Measurements from ENCODE around the gene ACVR1B. TPM values are rescaled to one million over a fixed set of nuclear protein-coding genes. Genes with fewer than 3 reads are reported as not detected.

Gene ACVR1B
- total RNA-seq, 3 donors from 2014 or later (not counting 1 experiment from before 2014, with no cell fraction given): 5.9 to 9.6 (median 6.6) TPM

DNA sequence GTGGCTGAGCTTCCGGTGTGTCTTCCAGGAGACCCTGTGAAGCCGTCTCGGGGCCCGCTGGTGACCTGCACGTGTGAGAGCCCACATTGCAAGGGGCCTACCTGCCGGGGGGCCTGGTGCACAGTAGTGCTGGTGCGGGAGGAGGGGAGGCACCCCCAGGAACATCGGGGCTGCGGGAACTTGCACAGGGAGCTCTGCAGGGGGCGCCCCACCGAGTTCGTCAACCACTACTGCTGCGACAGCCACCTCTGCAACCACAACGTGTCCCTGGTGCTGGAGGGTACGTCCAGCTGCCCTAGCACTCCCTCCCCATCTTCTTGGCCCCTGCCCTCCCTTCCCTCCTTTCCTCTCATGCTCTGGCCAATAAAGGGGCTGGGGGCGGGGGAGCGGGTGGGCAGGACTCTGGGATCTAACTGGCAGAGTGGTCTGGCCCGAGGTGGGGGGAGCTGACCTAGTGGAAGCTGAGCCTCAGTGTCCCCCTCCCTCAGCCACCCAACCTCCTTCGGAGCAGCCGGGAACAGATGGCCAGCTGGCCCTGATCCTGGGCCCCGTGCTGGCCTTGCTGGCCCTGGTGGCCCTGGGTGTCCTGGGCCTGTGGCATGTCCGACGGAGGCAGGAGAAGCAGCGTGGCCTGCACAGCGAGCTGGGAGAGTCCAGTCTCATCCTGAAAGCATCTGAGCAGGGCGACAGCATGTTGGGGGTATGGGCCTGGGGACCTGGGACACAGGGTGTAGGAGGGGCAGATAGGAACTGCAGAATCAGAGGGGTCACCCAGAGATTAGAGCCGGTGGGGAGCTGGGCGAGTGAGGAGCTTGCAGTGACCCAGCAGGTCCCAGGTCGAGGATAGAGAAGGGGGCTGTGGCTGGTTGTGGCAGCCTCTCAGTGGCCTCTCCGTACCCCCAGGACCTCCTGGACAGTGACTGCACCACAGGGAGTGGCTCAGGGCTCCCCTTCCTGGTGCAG is 38.1 kb upstream of the ACVR1B start:
- no peaks in the 10 kb centered on the region for H3K9me3 ChIP-seq (ENCODE audit: control insufficient read depth, insufficient read depth, low read length)
- ATAC-seq: no peak
- DNase-seq: no peak
- H3K4me3 ChIP-seq (ENCODE audit: low read length): no peak overlapping the region
- 90% methylated on average over 30 of the region's 30 CpGs for WGBS (ENCODE audit: insufficient coverage)
- H3K27ac ChIP-seq (ENCODE audit: low read length): no peak overlapping the region
- H3K27me3 ChIP-seq (ENCODE audit: control insufficient read depth, insufficient read depth, low read length): peaks cover under 1% of the 10 kb centered on the region
- Mint-ChIP-seq H3K4me1 (no peaks in the 10 kb centered on the region), H3K36me3 (no peaks in the 10 kb centered on the region), H3K27ac (no peak overlapping the region), H3K4me3 (no peak overlapping the region), H3K27me3 (ENCODE audit: low read depth in 2 of 2) (peaks cover 6 to 17% of the 10 kb centered on the region in 2 donors), H3K9me3 (no peaks in the 10 kb centered on the region)
- peaks cover 9% of the 10 kb centered on the region for H3K4me1 ChIP-seq (ENCODE audit: control insufficient read depth, insufficient read depth, low read length)
- TF ChIP-seq, protein P1, sequence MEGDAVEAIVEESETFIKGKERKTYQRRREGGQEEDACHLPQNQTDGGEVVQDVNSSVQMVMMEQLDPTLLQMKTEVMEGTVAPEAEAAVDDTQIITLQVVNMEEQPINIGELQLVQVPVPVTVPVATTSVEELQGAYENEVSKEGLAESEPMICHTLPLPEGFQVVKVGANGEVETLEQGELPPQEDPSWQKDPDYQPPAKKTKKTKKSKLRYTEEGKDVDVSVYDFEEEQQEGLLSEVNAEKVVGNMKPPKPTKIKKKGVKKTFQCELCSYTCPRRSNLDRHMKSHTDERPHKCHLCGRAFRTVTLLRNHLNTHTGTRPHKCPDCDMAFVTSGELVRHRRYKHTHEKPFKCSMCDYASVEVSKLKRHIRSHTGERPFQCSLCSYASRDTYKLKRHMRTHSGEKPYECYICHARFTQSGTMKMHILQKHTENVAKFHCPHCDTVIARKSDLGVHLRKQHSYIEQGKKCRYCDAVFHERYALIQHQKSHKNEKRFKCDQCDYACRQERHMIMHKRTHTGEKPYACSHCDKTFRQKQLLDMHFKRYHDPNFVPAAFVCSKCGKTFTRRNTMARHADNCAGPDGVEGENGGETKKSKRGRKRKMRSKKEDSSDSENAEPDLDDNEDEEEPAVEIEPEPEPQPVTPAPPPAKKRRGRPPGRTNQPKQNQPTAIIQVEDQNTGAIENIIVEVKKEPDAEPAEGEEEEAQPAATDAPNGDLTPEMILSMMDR (IDR thresholded peaks at IDR 0.05): no peak
- no peaks in the 10 kb centered on the region for H3K36me3 ChIP-seq (ENCODE audit: control insufficient read depth, insufficient read depth, low read length)
- intact Hi-C loops (cut with micrococcal nuclease): no loop called here

DNA sequence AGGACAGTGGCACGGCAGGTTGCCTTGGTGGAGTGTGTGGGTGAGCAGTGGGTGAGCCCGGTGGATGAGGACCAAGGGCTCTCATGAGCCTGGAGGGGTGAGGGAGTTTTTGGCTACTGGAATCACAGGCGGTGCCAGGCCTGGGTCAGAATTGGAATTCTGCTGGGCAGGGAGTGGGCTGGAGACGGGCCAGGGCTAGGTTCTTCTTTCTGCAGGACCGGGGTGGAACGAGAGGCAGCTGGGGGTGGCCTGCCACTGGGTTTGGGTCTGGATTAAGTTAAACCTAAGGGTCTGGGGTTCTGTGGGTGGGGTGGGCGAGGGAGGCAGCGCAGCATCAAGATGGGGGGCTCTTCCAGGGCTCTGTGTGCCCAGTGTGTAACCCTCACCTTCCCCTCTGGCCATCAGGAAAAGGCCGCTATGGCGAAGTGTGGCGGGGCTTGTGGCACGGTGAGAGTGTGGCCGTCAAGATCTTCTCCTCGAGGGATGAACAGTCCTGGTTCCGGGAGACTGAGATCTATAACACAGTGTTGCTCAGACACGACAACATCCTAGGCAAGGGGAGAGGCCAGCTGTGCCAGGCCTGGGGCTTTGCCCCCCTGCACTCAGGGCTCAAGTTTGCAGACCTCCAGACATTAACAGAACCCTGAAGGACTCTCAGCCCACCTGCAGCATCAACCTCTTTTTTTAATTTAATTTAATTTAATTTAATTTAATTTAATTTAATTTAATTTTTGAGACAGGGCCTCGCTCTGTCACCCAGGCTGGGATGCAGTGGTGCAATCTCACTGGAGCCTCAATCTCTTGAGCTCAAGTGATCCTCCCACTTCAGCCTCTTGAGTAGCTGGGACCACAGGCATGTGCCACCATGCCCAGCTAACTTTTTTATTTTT is 37.2 kb upstream of the ACVR1B start:
- TF ChIP-seq, protein P1 (IDR thresholded peaks at IDR 0.05): no peak
- Histone ChIP-seq H3K4me3 (ENCODE audit: low read length) (no peak overlapping the region), H3K27me3 (ENCODE audit: control insufficient read depth, insufficient read depth, low read length) (no peaks in the 10 kb centered on the region), H3K9me3 (ENCODE audit: control insufficient read depth, insufficient read depth, low read length) (no peaks in the 10 kb centered on the region), H3K27ac (ENCODE audit: low read length) (no peak overlapping the region), H3K4me1 (ENCODE audit: control insufficient read depth, insufficient read depth, low read length) (peaks cover 9% of the 10 kb centered on the region), H3K36me3 (ENCODE audit: control insufficient read depth, insufficient read depth, low read length) (no peaks in the 10 kb centered on the region)
- no peak overlapping the region for H3K27ac Mint-ChIP-seq
- intact Hi-C loops (cut with micrococcal nuclease): no loop called here
- no peak for ATAC-seq
- DNase-seq: no peak
- H3K27me3 Mint-ChIP-seq (ENCODE audit: low read depth in 2 of 2): peaks cover 0 to 11% of the 10 kb centered on the region in 2 donors
- no peak overlapping the region for H3K4me3 Mint-ChIP-seq
- 90% methylated on average over 17 of the region's 17 CpGs for WGBS (ENCODE audit: insufficient coverage)
- no peaks in the 10 kb centered on the region for H3K4me1 Mint-ChIP-seq
- no peaks in the 10 kb centered on the region for H3K9me3 Mint-ChIP-seq
- H3K36me3 Mint-ChIP-seq: no peaks in the 10 kb centered on the region

DNA sequence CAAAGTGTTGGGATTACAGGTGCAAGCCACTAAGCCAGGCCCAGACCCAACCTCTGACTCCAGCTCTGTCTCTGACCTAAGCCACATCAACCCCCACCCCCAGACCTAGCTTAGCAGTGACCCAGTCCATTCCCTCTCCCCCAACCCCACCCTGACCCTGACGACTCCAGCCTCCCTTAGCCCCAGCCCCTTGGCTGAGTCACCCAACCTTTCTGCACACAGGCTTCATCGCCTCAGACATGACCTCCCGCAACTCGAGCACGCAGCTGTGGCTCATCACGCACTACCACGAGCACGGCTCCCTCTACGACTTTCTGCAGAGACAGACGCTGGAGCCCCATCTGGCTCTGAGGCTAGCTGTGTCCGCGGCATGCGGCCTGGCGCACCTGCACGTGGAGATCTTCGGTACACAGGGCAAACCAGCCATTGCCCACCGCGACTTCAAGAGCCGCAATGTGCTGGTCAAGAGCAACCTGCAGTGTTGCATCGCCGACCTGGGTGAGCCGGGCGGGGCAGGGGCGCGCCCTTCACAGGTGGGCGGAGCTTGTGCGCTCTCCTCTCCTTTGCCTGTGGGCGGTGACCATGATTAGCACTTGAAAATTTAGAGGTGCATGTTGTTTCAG is 36.4 kb upstream of the ACVR1B start:
- TF ChIP-seq, protein P1 (IDR thresholded peaks at IDR 0.05): no peak
- H3K36me3 Mint-ChIP-seq: no peaks in the 10 kb centered on the region
- WGBS (ENCODE audit: insufficient coverage): 94% methylated on average over 28 of the region's 28 CpGs
- no peaks in the 10 kb centered on the region for H3K4me1 Mint-ChIP-seq
- H3K36me3 ChIP-seq (ENCODE audit: control insufficient read depth, insufficient read depth, low read length): no peaks in the 10 kb centered on the region
- ATAC-seq: no peak
- DNase-seq: no peak
- H3K27ac Mint-ChIP-seq: no peak overlapping the region
- H3K4me3 Mint-ChIP-seq: no peak overlapping the region
- no peaks in the 10 kb centered on the region for H3K9me3 ChIP-seq (ENCODE audit: control insufficient read depth, insufficient read depth, low read length)
- peaks cover 0 to 5% of the 10 kb centered on the region in 2 donors for H3K27me3 Mint-ChIP-seq (ENCODE audit: low read depth in 2 of 2)
- no peaks in the 10 kb centered on the region for H3K27me3 ChIP-seq (ENCODE audit: control insufficient read depth, insufficient read depth, low read length)
- H3K4me3 ChIP-seq (ENCODE audit: low read length): no peak overlapping the region
- H3K9me3 Mint-ChIP-seq: no peaks in the 10 kb centered on the region
- intact Hi-C loops (cut with micrococcal nuclease): no loop called here
- peaks cover 9% of the 10 kb centered on the region for H3K4me1 ChIP-seq (ENCODE audit: control insufficient read depth, insufficient read depth, low read length)
- H3K27ac ChIP-seq (ENCODE audit: low read length): no peak overlapping the region
